ENCODE measurements around the gene AGO4. TPM values are rescaled to one million over a fixed set of nuclear protein-coding genes. Genes with fewer than 3 reads are reported as not detected.

The AGO4 gene
- total RNA-seq, 1 experiment from 2014 or later, result 7.0 TPM

GRCh38 chr1:35884934-35885333 is 77.1 kb downstream of the AGO4 start:
- intact Hi-C loops (cut with micrococcal nuclease; ENCODE audit: unreplicated experiment), result no loop called here
- DNase-seq (ENCODE audit: low spot score), result no peak
- H3K27me3 ChIP-seq (replicated peaks; ENCODE audit: insufficient read depth, low read depth, low read length, poor library complexity), result no peaks in the 10 kb centered on the region
- peaks cover 22% of the 10 kb centered on the region for H3K4me1 ChIP-seq (ENCODE audit: insufficient read depth, low read length, poor library complexity, severe bottlenecking)
- CTCF ChIA-PET, result no interaction called here
- peak overlapping the region; percentile 59 for H3K27ac ChIP-seq (ENCODE audit: low read depth, low read length, poor library complexity, severe bottlenecking)
- H3K4me3 ChIP-seq (ENCODE audit: low read depth, low read length, poor library complexity, severe bottlenecking), result no peak overlapping the region
- H3K9me3 ChIP-seq (ENCODE audit: low read depth, low read length, poor library complexity, severe bottlenecking), result no peaks in the 10 kb centered on the region
- H3K36me3 ChIP-seq (ENCODE audit: insufficient read depth, low read length, poor library complexity, severe bottlenecking), result peaks cover 5% of the 10 kb centered on the region
- BruUV-seq (replicated peaks), result no TSS peak
- TF ChIP-seq CTCF (conservative IDR thresholded peaks at IDR 0.05; ENCODE audit: low read depth, low read length) (no peak), EZH2 (IDR thresholded peaks at IDR 0.05; ENCODE audit: borderline replicate concordance, low read depth, low read length, poor library complexity, severe bottlenecking) (no peak)
- POLR2A ChIA-PET (ENCODE audit: low non-redundant PET), result no interaction called here

GRCh38 chr1:35885961-35886558 is 78.2 kb downstream of the AGO4 start:
- peak; percentile 58 for DNase-seq (ENCODE audit: low spot score)
- no TSS peak for BruUV-seq (replicated peaks)
- POLR2A ChIA-PET (ENCODE audit: low non-redundant PET), result interaction anchor here (0.7 kb wide), 1 partner anchor 98 kb away, joined by 3 read pairs; no protein-coding TSS in a partner anchor
- TF ChIP-seq EZH2 (IDR thresholded peaks at IDR 0.05; ENCODE audit: borderline replicate concordance, low read depth, low read length, poor library complexity, severe bottlenecking), result no peak
- no peak for TF ChIP-seq CTCF (conservative IDR thresholded peaks at IDR 0.05; ENCODE audit: low read depth, low read length)
- Histone ChIP-seq H3K27me3 (replicated peaks; ENCODE audit: insufficient read depth, low read depth, low read length, poor library complexity) (no peaks in the 10 kb centered on the region), H3K4me1 (ENCODE audit: insufficient read depth, low read length, poor library complexity, severe bottlenecking) (peaks cover 22% of the 10 kb centered on the region), H3K9me3 (ENCODE audit: low read depth, low read length, poor library complexity, severe bottlenecking) (no peaks in the 10 kb centered on the region), H3K27ac (ENCODE audit: low read depth, low read length, poor library complexity, severe bottlenecking) (peak overlapping the region; percentile 59), H3K4me3 (ENCODE audit: low read depth, low read length, poor library complexity, severe bottlenecking) (peak overlapping the region; percentile 7), H3K36me3 (ENCODE audit: insufficient read depth, low read length, poor library complexity, severe bottlenecking) (peaks cover 13% of the 10 kb centered on the region)
- CTCF ChIA-PET, result no interaction called here
- intact Hi-C loops (cut with micrococcal nuclease; ENCODE audit: unreplicated experiment), result no loop called here

GRCh38 chr1:35886577-35887431 is 79.0 kb downstream of the AGO4 start:
- intact Hi-C loops (cut with micrococcal nuclease; ENCODE audit: unreplicated experiment), result no loop called here
- no peak for DNase-seq (ENCODE audit: low spot score)
- CTCF ChIA-PET, result no interaction called here
- no peaks in the 10 kb centered on the region for H3K9me3 ChIP-seq (ENCODE audit: low read depth, low read length, poor library complexity, severe bottlenecking)
- peaks cover 13% of the 10 kb centered on the region for H3K36me3 ChIP-seq (ENCODE audit: insufficient read depth, low read length, poor library complexity, severe bottlenecking)
- H3K27me3 ChIP-seq (replicated peaks; ENCODE audit: insufficient read depth, low read depth, low read length, poor library complexity), result no peaks in the 10 kb centered on the region
- H3K4me3 ChIP-seq (ENCODE audit: low read depth, low read length, poor library complexity, severe bottlenecking), result no peak overlapping the region
- H3K27ac ChIP-seq (ENCODE audit: low read depth, low read length, poor library complexity, severe bottlenecking), result peak overlapping the region; percentile 59
- peaks cover 22% of the 10 kb centered on the region for H3K4me1 ChIP-seq (ENCODE audit: insufficient read depth, low read length, poor library complexity, severe bottlenecking)
- POLR2A ChIA-PET (ENCODE audit: low non-redundant PET), result interaction anchor here (0.7 kb wide), 1 partner anchor 97 kb away, joined by 3 read pairs; no protein-coding TSS in a partner anchor
- TF ChIP-seq EZH2 (IDR thresholded peaks at IDR 0.05; ENCODE audit: borderline replicate concordance, low read depth, low read length, poor library complexity, severe bottlenecking) (no peak), CTCF (conservative IDR thresholded peaks at IDR 0.05; ENCODE audit: low read depth, low read length) (no peak)
- BruUV-seq (replicated peaks), result no TSS peak

All from A673 (cell line).